GM12878 (cell line): ENCODE results near the gene LPCAT3. TPM values are rescaled to one million over a fixed set of nuclear protein-coding genes. Genes with fewer than 3 reads are reported as not detected.

Source experiments
- BMI1 ChIP-seq: fragments of 450-650 bp; IDR thresholded peaks from 2 replicates; pipeline ENCODE4 v1.6.1; 2016; ENCODE audit warnings: mild to moderate bottlenecking, moderate library complexity, borderline replicate concordance
- BRCA1 ChIP-seq: IDR thresholded peaks from 2 replicates; pipeline ENCODE4 v1.6.1; 2011; ENCODE audit warnings: low read depth, low read length, improper control_type of control experiment
- CREM ChIP-seq: IDR thresholded peaks from 2 replicates; pipeline ENCODE4 v1.6.1; 2014; ENCODE audit warnings: antibody characterized with exemption, low read depth
- HDAC2 ChIP-seq: fragments of 200-600 bp; sonication (generic); IDR thresholded peaks from 2 replicates; pipeline ENCODE4 v1.6.1; 2017
- IKZF2 ChIP-seq, 2 experiments: fragments of 450-650 bp; IDR thresholded peaks; 2 replicates each; pipeline ENCODE4 v1.6.1; 2017; ENCODE audit warnings: mild to moderate bottlenecking in 2 of 2, moderate library complexity in 2 of 2
- JUND ChIP-seq: IDR thresholded peaks from 2 replicates; pipeline ENCODE4 v1.6.1; 2012; ENCODE audit warnings: low read depth, mild to moderate bottlenecking, low read length, improper control_type of control experiment, moderate library complexity
- POLR2A ChIP-seq: IDR thresholded peaks from 2 replicates; pipeline ENCODE4 v1.6.1; 2011; ENCODE audit warnings: low read depth, mild to moderate bottlenecking, low read length
- PRDM15 ChIP-seq: fragments of 450-650 bp; formaldehyde crosslinking; IDR thresholded peaks from 2 replicates; pipeline ENCODE4 v1.4.0; 2020; ENCODE audit warnings: mild to moderate bottlenecking, moderate library complexity
- RAD21 ChIP-seq: IDR thresholded peaks from 2 replicates; pipeline ENCODE4 v1.6.1; 2011; ENCODE audit warnings: mild to moderate bottlenecking, low read depth, low read length, moderate library complexity; ENCODE audit not compliant: insufficient read depth
- RFX5 ChIP-seq: IDR thresholded peaks from 2 replicates; pipeline ENCODE4 v1.6.1; 2011; ENCODE audit warnings: low read depth, low read length, improper control_type of control experiment
- SKIL ChIP-seq: fragments of 450-650 bp; IDR thresholded peaks from 2 replicates; pipeline ENCODE4 v1.6.1; 2017; ENCODE audit warnings: mild to moderate bottlenecking, low read depth, inconsistent platforms; ENCODE audit not compliant: poor library complexity, severe bottlenecking
- SMARCA5 ChIP-seq: fragments of 450-650 bp; IDR thresholded peaks from 2 replicates; pipeline ENCODE4 v1.6.1; 2017; ENCODE audit warnings: mild to moderate bottlenecking
- SMC3 ChIP-seq: IDR thresholded peaks from 2 replicates; pipeline ENCODE4 v1.6.1; 2011; ENCODE audit warnings: low read length, improper control_type of control experiment, borderline replicate concordance
- SREBF1 ChIP-seq: IDR thresholded peaks from 2 replicates; pipeline ENCODE4 v1.6.1; 2012; ENCODE audit warnings: mild to moderate bottlenecking, low read length
- SUPT20H ChIP-seq: IDR thresholded peaks from 2 replicates; pipeline ENCODE4 v1.6.1; 2011; ENCODE audit warnings: low read depth, mild to moderate bottlenecking, low read length, moderate library complexity, borderline replicate concordance; ENCODE audit not compliant: control insufficient read depth
- TAF1 ChIP-seq: IDR thresholded peaks from 2 replicates; pipeline ENCODE4 v1.6.1; 2011; ENCODE audit warnings: mild to moderate bottlenecking, low read depth, low read length, borderline replicate concordance
- YBX1 ChIP-seq: fragments of 450-650 bp; IDR thresholded peaks from 2 replicates; pipeline ENCODE4 v1.6.1; 2016; ENCODE audit warnings: antibody characterized with exemption
- ZNF217 ChIP-seq: fragments of 450-650 bp; IDR thresholded peaks from 2 replicates; pipeline ENCODE4 v1.6.1; 2017; ENCODE audit warnings: antibody characterized with exemption, mild to moderate bottlenecking
- ZNF687 ChIP-seq: fragments of 450-650 bp; IDR thresholded peaks from 2 replicates; pipeline ENCODE4 v1.6.1; 2017; ENCODE audit warnings: mild to moderate bottlenecking, moderate library complexity
- ZSCAN29 ChIP-seq: fragments of 450-650 bp; IDR thresholded peaks from 2 replicates; pipeline ENCODE4 v1.6.1; 2017; ENCODE audit warnings: mild to moderate bottlenecking, moderate library complexity
- polyA plus RNA-seq, 11 experiments: library from polyadenylated mRNA; depleted of rRNA in 4 of 11; unstranded in 6 of 11; stranded (reverse) in 5 of 11; fragments of >200 nt; fragmentation: Nextera tagmentation in 4 of 11; fragmentation: Illumina TruSeq in 1 of 11; extraction: Ambion mirVana in 4 of 11; extraction: Trizol in 1 of 11; gene quantifications; 1 replicate in 1 of 11; 2 replicates in 10 of 11; pipeline versions ENCODE4 v1.2.1 to v1.2.3, GENCODE V29; 2011 to 2016; ENCODE audit warnings: inconsistent platforms in 2 of 11, missing spikeins in 2 of 11, low read depth in 1 of 11
- total RNA-seq, 4 experiments: library from RNA; depleted of rRNA in 3 of 4; stranded (reverse); fragments of >200 nt in 3 of 4; fragmentation: Illumina TruSeq in 1 of 4; extraction: Trizol in 1 of 4; gene quantifications; 2 replicates each; pipeline versions ENCODE4 v1.2.1 to v1.2.3, GENCODE V29; 2013 to 2021
- TF ChIP-seq, protein P1 (sequence below): fragments of 450-650 bp; IDR thresholded peaks from 2 replicates; pipeline ENCODE4 v1.6.1; 2016; ENCODE audit warnings: mild to moderate bottlenecking

The LPCAT3 gene
- total and polyA plus RNA-seq, 10 of the 15 experiments (the other 5 are each of a cell fraction or from before 2014, with no cell fraction given), result 2.6 to 48.3 (median 23.0) TPM

GRCh38 chr12:6965026-6965661, 53.1 kb downstream of the LPCAT3 start (continued):
- TF ChIP-seq ZSCAN29, result no peak
- TF ChIP-seq SMC3, result peak; percentile 94
- no peak for TF ChIP-seq SUPT20H
- TF ChIP-seq BRCA1, result no peak
- TF ChIP-seq IKZF2 (IDR thresholded peaks at IDR 0.05), result 0 out of 4 replicates have a peak, but pooled peaks of 1 of the 2 experiments have one; percentile 37
- no peak for TF ChIP-seq SREBF1
- no peak for TF ChIP-seq JUND
- TF ChIP-seq RAD21, result peak; percentile 88
- no peak for TF ChIP-seq RFX5
- TF ChIP-seq SMARCA5, result peak; percentile 87; the same call in 1 of the 2 replicates
- peak; percentile 23 for TF ChIP-seq SKIL
- peak; percentile 89 for TF ChIP-seq ZNF687
- TF ChIP-seq, protein P1, sequence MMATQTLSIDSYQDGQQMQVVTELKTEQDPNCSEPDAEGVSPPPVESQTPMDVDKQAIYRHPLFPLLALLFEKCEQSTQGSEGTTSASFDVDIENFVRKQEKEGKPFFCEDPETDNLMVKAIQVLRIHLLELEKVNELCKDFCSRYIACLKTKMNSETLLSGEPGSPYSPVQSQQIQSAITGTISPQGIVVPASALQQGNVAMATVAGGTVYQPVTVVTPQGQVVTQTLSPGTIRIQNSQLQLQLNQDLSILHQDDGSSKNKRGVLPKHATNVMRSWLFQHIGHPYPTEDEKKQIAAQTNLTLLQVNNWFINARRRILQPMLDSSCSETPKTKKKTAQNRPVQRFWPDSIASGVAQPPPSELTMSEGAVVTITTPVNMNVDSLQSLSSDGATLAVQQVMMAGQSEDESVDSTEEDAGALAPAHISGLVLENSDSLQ, result no peak
- TF ChIP-seq ZNF217, result no peak
- no peak for TF ChIP-seq BMI1
- TF ChIP-seq YBX1, result no peak
- TF ChIP-seq TAF1, result no peak
- TF ChIP-seq CREM, result no peak; the same call in 1 of the 2 replicates
- TF ChIP-seq POLR2A, result peak; percentile 44; the same call in 1 of the 2 replicates
- no peak for TF ChIP-seq PRDM15 (CRISPR knock-in tag)
- no peak for TF ChIP-seq HDAC2
